Activated T-cell treated with anti-CD3 and anti-CD28 coated beads, Interleukin-2, amount 50 U/mL, for 24 hours (primary cell): ENCODE measurements around the gene NLK.
"Not testable (repeated sequence)": the region's sequence is repeated elsewhere in the genome, so short reads cannot be mapped to it uniquely, and the experiment has no call there.

Experiments
- DNase-seq: peaks from one replicate; pipeline ENCODE4 v3.0.0-alpha.2; 2020
- H3K27ac Mint-ChIP-seq: 2 replicates; pipeline ENCODE4 v1.8.0; 2020; ENCODE audit warnings: mild to moderate bottlenecking, mixed read lengths
- H3K27me3 Mint-ChIP-seq: 2 replicates; pipeline ENCODE4 v1.8.0; 2020; ENCODE audit warnings: mixed read lengths
- H3K36me3 Mint-ChIP-seq: 2 replicates; pipeline ENCODE4 v1.8.0; 2020; ENCODE audit warnings: low read depth, mixed read lengths
- H3K4me1 Mint-ChIP-seq: 2 replicates; pipeline ENCODE4 v1.8.0; 2020; ENCODE audit warnings: low read depth, mixed read lengths
- H3K4me3 Mint-ChIP-seq: 2 replicates; pipeline ENCODE4 v1.8.0; 2020; ENCODE audit warnings: mild to moderate bottlenecking, moderate library complexity, mixed read lengths
- H3K9me3 Mint-ChIP-seq: 2 replicates; pipeline ENCODE4 v1.8.0; 2020; ENCODE audit warnings: mixed read lengths

Gene NLK

DNA sequence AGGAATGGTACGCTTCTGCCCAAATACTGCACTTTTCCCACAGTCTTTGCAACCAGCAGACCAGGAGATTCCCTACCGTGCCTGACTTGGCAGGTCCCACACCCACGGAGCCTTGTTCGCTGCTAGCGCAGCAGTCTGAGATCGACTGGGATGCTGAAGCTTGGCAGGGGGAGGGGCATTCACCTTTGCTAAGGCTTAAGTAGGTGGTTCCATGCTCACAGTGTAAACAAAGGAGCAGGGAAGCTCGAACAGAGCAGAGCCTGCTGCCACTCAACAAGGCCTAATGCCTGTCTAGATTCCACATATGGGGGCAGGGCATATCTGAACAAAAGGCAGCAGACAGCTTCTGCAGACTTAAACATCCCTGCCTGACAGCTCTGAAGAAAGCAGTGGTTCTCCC is 169.3 kb downstream of the NLK start:
- H3K27ac Mint-ChIP-seq = no peak overlapping the region
- no peak for DNase-seq
- peaks cover 3% of the 10 kb centered on the region for H3K9me3 Mint-ChIP-seq
- H3K4me3 Mint-ChIP-seq = no peak overlapping the region
- H3K36me3 Mint-ChIP-seq = no peaks in the 10 kb centered on the region
- H3K27me3 Mint-ChIP-seq = peaks cover 8% of the 10 kb centered on the region
- peaks cover 10% of the 10 kb centered on the region for H3K4me1 Mint-ChIP-seq

GRCh38 chr17:28213578-28213977 is 171.1 kb downstream of the NLK start:
- peaks cover 11% of the 10 kb centered on the region for H3K4me1 Mint-ChIP-seq
- H3K27ac Mint-ChIP-seq, H3K9me3 Mint-ChIP-seq, H3K36me3 Mint-ChIP-seq, H3K4me3 Mint-ChIP-seq, H3K27me3 Mint-ChIP-seq, DNase-seq: not testable (repeated sequence)

DNA sequence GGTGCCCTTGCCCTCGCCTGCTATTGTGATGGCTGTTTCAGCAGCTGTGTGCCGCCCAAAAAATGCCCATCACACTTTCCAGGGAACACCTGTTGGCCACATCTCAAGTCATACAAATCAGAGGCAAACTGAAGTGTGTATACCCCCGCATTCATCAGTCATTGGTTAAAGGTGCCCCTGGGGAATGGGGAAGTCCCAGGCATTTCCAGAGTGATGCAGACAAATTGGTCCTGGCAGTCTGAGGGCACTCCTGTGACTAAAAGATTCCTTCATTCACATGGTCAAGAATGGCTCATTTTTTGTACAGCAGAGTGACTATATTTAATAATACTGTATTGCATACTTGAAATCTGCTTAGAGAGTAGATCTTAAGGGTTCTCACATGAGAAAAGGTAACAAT is 173.6 kb downstream of the NLK start:
- Mint-ChIP-seq H3K27me3 (peaks cover 5% of the 10 kb centered on the region), H3K9me3 (no peaks in the 10 kb centered on the region), H3K4me3 (no peak overlapping the region), H3K4me1 (peaks cover 11% of the 10 kb centered on the region), H3K36me3 (no peaks in the 10 kb centered on the region), H3K27ac (no peak overlapping the region)
- DNase-seq = no peak

- Mint-ChIP-seq H3K27me3 (peaks cover 5% of the 10 kb centered on the region), H3K9me3 (no peaks in the 10 kb centered on the region), H3K36me3 (no peaks in the 10 kb centered on the region), H3K27ac (no peak overlapping the region), H3K4me3 (no peak overlapping the region), H3K4me1 (peaks cover 11% of the 10 kb centered on the region)
- no peak for DNase-seq
These were observed 174.1 kb downstream of the NLK start for GRCh38 chr17:28216528-28216927.

DNA sequence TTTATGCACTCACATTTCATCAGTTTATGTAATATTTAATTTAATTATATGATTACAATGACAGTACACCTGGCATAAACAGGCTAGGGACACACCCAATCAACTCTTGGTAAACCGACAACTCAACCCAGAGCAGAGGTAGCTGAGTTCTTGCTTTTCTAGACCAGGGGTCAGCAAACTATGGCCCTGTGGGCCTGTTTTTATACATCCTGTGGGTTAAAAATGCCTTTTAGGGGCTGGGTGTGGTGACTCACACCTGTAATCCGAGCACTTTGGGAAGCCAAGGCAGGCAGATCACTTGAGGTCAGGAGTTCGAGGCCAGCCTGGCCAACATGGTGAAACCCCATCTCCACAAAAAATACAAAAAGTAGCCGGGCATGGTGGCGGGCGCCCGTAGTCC is 177.3 kb downstream of the NLK start:
- peaks cover 11% of the 10 kb centered on the region for H3K4me1 Mint-ChIP-seq
- no peaks in the 10 kb centered on the region for H3K36me3 Mint-ChIP-seq
- no peak overlapping the region for H3K4me3 Mint-ChIP-seq
- no peaks in the 10 kb centered on the region for H3K9me3 Mint-ChIP-seq
- H3K27me3 Mint-ChIP-seq = no peaks in the 10 kb centered on the region
- H3K27ac Mint-ChIP-seq = no peak overlapping the region
- DNase-seq = no peak

- no peaks in the 10 kb centered on the region for H3K9me3 Mint-ChIP-seq
- no peak overlapping the region for H3K4me3 Mint-ChIP-seq
- no peak overlapping the region for H3K27ac Mint-ChIP-seq
- H3K36me3 Mint-ChIP-seq = no peaks in the 10 kb centered on the region
- no peak for DNase-seq
- H3K4me1 Mint-ChIP-seq = peaks cover under 1% of the 10 kb centered on the region
- peaks cover 14% of the 10 kb centered on the region for H3K27me3 Mint-ChIP-seq
These were observed 179.4 kb downstream of the NLK start for GRCh38 chr17:28221751-28222414.

GRCh38 chr17:28225271-28225670 is 182.8 kb downstream of the NLK start:
- H3K9me3 Mint-ChIP-seq = no peaks in the 10 kb centered on the region
- H3K27ac Mint-ChIP-seq = no peak overlapping the region
- peaks cover 11% of the 10 kb centered on the region for H3K4me1 Mint-ChIP-seq
- no peak overlapping the region for H3K4me3 Mint-ChIP-seq
- no peaks in the 10 kb centered on the region for H3K36me3 Mint-ChIP-seq
- peaks cover 42% of the 10 kb centered on the region for H3K27me3 Mint-ChIP-seq
- no peak for DNase-seq

DNA sequence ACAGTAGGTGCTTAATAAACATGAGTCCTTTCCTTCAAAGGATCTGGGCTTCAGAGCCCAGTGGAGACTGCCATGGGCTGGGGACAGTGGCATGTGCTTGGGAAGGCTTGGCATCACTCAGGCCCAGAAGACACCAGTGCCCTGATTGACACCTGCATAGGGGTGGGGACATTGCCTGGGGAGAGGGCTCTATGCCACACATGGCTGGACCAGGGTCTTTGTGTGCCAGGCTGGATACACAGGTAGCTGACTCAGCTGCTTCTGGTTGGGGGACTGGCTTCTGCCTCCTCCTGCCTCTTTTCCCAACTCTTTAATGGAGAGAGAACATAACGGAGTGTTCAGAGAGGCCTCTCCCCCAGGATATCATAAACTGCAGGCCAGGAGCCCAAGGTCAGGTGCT is 183.4 kb downstream of the NLK start:
- peaks cover 11% of the 10 kb centered on the region for H3K4me1 Mint-ChIP-seq
- no peak for DNase-seq
- peaks cover 47% of the 10 kb centered on the region for H3K27me3 Mint-ChIP-seq
- H3K36me3 Mint-ChIP-seq = no peaks in the 10 kb centered on the region
- H3K9me3 Mint-ChIP-seq = no peaks in the 10 kb centered on the region
- H3K4me3 Mint-ChIP-seq = no peak overlapping the region
- H3K27ac Mint-ChIP-seq = no peak overlapping the region

GRCh38 chr17:28226563-28227315 is 184.3 kb downstream of the NLK start:
- DNase-seq = no peak
- H3K36me3 Mint-ChIP-seq = no peaks in the 10 kb centered on the region
- peaks cover 11% of the 10 kb centered on the region for H3K4me1 Mint-ChIP-seq
- H3K9me3 Mint-ChIP-seq = no peaks in the 10 kb centered on the region
- no peak overlapping the region for H3K4me3 Mint-ChIP-seq
- H3K27me3 Mint-ChIP-seq = peaks cover 53% of the 10 kb centered on the region
- H3K27ac Mint-ChIP-seq = no peak overlapping the region

DNA sequence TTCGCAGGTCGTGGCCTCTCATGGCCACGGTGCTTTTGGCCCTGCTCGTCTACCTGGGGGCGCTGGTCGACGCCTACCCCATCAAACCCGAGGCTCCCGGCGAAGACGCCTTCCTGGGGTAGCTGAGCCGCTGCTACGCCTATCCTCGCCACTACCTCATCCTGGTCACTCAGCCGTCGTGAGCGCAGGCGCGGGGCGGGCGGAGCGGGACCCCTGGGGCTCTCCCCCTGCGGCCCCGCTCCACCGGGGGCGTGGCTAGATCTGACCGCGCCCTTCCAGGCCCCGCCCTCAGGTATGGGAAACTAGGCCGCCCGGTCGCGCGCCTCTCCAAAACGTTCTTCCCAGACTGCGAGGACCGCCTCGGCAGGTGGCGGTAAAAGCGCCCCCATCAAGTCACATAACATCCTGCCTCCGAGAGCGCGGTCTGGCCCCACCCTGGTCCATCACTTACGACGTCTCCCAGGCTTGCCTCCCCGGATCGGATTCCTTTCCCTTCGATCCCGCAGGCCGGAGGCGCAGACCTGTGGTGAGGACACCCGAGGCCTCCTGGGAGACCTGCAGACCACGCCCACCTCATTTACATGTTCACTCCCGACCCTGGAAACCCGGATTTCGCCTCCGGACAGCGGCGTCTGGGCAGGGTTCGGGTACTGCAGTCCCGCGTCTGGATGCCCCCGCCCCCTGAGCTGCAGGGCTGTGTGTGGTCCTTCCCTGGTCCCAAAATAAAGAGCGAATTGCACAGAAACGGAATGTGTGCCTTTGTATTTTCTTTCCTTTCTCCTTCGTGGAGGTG is 185.0 kb downstream of the NLK start:
- Mint-ChIP-seq H3K9me3 (no peaks in the 10 kb centered on the region), H3K4me1 (peaks cover 11% of the 10 kb centered on the region), H3K36me3 (no peaks in the 10 kb centered on the region), H3K4me3 (peak overlapping the region; percentile 72), H3K27ac (no peak overlapping the region), H3K27me3 (peaks cover 57% of the 10 kb centered on the region)
- peak; percentile 57 for DNase-seq

GRCh38 chr17:28228109-28228840 is 185.8 kb downstream of the NLK start:
- DNase-seq = no peak
- H3K27ac Mint-ChIP-seq = no peak overlapping the region
- H3K9me3 Mint-ChIP-seq = no peaks in the 10 kb centered on the region
- peaks cover 11% of the 10 kb centered on the region for H3K4me1 Mint-ChIP-seq
- H3K36me3 Mint-ChIP-seq = no peaks in the 10 kb centered on the region
- H3K4me3 Mint-ChIP-seq = peak overlapping the region; percentile 72
- H3K27me3 Mint-ChIP-seq = peaks cover 61% of the 10 kb centered on the region

DNA sequence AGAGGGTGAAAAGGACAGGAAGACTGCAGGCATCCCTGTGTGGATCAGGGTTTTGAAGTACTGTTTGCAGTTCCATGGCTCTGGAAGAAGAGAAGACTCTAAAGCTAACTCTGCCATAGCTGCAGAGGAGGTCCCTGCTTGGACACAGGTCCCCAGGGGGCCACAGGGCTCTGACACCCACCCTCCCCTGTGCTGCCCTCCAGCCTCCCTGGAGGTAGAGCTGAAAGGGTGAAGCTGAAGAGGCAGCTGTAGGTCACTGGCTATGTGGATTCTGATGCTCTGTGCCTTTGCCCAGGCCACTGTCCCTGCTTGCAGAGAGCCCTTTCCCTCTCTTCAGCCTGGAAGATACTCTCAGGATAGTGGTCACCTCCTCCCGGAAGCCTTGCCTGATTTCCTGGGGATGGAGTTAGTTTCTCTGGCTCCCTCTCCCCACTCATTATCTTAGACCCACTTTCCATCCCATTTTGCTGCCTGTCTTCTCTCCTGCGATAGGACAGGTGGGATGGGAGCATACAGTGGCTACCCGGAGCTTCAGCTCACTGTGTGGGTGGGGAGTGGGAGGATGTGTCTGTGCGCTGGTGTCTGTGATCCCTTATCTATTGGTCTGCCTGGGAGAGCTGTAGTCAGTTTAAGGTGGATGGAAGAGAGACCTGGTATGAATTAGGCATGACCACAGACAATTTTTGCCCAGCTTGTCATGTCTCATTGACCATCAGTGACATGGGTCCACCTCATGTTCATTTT is 186.7 kb downstream of the NLK start:
- H3K4me1 Mint-ChIP-seq = peaks cover 11% of the 10 kb centered on the region
- H3K36me3 Mint-ChIP-seq = no peaks in the 10 kb centered on the region
- H3K27ac Mint-ChIP-seq = no peak overlapping the region
- H3K27me3 Mint-ChIP-seq = peaks cover 62% of the 10 kb centered on the region
- H3K4me3 Mint-ChIP-seq = no peak overlapping the region
- DNase-seq = no peak
- no peaks in the 10 kb centered on the region for H3K9me3 Mint-ChIP-seq

DNA sequence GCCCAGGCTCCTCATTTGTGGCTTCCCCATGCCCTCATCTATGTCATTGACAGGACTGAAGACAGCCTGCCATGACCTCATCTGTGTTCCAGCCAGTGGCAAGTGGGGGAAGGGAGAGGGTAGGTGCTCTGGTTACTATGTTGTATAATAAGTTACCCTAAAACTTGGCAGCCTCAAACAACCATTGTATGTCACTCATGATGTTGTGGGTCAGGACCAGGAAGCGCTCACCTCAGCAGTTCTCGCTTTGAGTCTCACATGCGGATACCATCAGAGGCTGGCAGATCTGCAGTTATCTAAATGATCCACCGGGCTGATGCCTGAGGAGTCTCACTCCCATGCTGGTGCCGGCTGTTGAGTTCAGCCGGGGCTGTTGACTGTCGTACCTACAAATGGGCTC is 187.5 kb downstream of the NLK start:
- Mint-ChIP-seq H3K4me1 (peaks cover 11% of the 10 kb centered on the region), H3K27ac (no peak overlapping the region), H3K9me3 (no peaks in the 10 kb centered on the region), H3K4me3 (no peak overlapping the region), H3K36me3 (no peaks in the 10 kb centered on the region), H3K27me3 (peaks cover 62% of the 10 kb centered on the region)
- DNase-seq = no peak

DNA sequence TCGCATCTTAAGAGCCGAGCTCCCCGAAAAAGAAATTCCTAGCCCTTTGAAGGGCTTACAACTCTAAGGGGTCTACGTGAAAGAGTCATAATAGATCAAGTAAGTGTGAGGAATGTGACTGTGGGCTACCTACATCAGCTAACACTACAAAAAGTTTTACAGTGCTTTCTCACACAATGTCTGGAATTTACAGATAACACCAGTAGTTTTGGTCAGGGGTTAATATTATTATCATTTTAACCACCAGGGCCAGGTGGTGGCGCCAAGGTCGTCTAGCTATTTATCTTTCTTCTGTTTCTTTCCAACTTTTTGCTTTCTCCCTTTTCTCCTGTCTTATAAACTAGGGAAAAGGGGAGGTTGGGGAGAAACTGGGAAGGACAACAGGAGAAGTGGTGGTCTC is 188.1 kb downstream of the NLK start:
- Mint-ChIP-seq H3K27me3 (peaks cover 61% of the 10 kb centered on the region), H3K4me1 (peaks cover 11% of the 10 kb centered on the region)
- DNase-seq, H3K4me3 Mint-ChIP-seq, H3K27ac Mint-ChIP-seq, H3K36me3 Mint-ChIP-seq, H3K9me3 Mint-ChIP-seq: not testable (repeated sequence)
